Measurements from ENCODE around the gene CREB5.

The CREB5 gene

DNA sequence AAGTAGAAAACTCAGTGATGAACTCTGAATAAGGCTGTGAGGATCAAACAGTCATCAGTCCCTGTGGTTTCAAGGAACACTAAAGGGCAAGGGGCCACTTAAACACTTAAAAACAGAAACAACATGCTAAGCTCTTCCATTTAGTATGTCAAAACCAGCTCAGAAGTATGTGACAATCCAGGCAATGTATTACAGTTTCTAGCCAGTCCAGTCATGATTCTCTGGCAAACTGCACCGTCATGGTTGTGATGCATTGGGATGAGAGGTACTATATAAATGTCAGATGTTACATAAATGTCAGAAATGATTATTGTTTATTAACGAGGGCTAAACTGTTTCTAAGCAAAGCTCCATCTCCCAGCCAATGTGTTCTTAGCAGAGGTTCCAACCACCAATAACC, 4.7 kb upstream of the CREB5 start:
- no peak for DNase-seq

DNA sequence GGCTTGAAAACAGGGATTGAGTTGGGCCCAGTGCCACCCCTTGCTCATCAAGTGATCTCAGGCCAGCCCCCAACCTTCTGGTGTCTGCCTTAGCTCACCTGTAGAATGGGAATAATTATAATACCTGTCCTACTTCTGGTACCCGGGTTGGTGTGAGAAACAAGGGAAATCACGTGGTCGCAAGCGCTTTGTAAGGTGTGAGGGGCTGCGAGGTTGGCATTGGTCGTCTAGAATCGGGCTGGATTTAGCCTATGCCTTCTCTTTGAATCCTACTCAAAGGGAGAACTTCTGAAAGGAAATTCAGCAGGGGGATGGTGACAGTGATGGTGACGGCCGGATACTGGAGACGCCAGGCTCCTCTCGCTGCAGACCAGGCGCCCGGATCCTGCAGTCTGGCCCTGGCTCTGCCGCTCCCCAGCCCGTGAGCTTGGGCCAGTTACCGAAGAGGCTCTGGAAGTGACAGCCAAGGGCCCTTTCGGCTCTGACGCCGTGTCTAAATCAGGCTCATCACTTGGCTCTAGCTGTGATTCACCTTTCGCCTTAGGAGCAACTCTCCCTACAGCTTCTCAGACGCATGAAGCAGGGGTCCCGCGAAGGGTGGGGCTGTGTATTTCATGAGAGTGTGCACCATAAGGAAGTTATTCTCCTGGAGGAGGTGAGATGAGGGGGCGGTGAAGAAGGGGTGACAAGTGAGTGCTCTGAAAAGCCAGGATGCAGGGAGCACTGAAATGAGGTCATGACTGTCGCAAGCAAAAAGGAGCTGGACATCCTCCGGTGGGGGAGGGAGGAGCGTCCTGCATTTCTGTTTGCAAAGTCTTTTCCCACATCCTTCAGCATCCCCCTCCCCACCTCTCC, 4.0 kb upstream of the CREB5 start:
- DNase-seq = no peak

DNA sequence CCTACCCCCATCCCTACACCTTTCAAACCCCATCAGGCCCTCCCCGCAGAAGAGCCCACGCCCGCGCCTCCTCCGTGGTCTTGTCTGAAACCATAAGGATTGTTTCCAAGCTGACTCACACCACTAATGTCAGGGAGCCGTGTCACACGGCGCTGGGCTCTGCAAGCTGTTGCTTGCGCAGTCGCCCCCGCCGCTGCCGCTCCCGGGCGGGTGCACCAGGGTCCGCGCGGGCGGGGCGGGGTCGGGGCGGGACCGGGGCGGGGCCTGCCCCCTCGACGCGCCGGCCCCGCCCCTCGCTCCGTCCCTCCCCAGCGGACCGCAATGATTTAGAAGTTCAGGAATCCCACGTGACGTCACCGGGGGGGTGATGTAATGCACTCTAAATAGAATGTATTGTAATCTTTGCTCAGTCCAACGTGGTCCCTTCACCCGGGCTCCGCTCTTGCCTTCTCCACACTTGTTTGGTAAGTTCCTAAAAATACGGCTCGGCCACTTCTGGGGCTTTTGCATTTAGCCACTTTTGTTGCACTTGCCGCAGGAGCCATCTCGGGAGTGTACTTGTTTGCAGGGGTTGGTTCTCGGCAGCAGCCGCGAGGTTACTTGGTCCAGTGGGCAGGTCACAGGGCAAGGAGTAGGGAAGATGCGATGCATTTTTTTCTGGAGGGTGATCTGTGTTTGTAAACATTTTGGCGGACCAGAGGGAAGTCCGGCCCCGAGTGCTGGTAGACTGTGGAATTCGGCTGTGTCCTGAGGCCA, 3.2 kb upstream of the CREB5 start:
- DNase-seq = no peak

DNA sequence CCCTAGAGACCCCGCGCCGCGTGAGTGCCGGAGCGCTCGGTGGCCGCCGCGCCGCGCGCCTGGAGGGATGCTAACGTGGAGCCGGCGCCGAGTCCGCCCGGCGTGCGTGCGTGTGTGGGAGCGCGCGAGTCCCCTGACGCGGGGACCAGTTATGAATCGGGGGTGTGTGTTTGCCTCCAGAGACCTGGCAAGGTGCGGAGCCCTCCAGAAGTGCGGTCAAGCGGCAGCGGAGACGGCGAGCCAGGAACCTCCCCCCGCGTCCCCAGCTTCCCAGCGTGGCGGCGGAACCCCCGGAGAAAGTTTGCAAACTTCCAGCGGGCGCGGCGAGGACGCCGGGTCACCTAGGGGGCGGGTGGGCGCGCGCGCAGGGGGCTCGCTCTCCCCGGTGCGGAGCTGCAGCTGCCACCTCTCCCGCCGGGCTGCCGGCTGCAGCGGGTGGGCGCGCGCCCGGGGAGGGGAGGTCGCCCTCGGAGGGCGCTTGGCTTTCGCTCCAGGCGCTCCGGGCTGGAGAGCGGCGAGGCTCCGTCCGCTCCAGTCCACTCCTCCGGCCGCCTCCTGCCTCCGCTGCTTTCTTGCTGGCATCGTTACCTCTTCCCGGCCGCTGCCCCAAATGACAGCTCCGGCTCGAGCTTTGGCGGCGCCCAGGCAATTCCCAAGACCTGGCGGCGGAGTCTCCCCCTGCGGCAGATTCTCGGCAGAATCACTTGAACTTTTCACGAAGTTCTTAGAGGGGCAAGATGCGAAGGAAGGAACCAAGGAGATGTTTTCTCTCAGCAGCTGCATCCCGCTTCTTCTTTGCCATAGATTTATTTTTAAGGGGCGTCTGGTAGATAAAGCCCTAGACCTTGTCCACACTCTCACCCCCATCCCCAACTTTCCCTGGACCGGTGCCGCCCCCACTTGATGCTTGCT, 2.3 kb upstream of the CREB5 start:
- no peak for DNase-seq

DNA sequence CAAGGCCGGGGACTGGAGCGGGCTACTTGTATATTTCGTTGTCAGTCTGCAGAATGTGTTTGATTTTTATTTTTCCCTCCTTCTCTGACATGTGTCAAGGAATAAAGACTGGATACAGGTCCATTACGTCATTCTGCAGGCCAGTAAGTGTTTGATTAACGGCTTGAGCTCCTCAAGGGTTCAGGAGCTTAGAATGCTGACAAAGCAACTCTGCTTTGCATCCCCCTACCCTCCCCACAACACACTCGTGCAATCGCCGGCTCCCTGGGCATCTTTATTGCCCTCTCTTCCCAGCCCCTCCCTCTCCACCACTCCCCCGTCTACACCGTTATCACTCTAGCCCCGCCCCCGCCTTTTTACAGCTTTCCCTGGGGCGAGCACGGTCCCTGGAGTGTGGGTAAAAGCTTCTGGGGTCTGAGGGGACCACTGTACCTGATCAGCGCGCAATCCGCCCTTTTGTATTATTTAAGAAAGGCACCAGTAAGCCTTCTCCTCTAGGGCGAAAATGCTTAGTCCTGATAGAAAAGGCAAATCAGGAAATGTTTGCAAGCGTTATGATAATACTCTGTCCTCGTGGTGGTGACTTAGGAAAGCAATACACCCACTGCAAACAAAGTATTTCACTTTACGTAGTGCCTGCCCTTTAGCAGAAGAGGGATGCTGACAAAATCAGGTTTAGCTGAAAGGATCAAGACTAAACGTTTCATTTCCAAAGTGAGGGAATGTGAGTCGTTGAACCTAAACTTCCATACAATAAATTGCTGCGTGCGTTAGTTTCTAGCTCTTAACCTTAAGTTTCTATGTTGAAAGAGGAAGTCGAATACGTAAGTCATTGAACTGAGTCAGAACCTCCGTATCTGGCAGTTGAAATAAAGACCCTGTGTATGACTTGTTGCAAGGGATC, 1.4 kb upstream of the CREB5 start:
- no peak for DNase-seq

DNA sequence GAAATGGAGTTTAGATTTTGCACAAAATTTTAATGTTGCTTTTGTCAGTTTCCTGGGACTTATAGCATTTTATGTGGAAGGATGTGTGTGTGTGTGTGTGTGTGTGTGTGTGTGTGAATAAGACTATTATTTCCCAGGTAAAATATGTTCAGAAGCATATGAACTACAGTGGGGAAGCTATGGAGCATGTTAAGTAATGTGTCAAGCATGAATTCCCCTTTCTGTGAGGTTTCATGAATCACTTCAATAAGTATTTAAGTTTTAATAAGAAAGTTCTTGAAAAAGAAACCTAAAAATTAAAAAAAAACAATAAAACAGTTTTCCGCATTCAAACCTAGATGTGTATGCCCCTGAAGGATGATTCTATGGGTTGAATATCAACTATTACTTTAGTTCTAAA, 693 bp downstream of the CREB5 start:
- DNase-seq = no peak

DNA sequence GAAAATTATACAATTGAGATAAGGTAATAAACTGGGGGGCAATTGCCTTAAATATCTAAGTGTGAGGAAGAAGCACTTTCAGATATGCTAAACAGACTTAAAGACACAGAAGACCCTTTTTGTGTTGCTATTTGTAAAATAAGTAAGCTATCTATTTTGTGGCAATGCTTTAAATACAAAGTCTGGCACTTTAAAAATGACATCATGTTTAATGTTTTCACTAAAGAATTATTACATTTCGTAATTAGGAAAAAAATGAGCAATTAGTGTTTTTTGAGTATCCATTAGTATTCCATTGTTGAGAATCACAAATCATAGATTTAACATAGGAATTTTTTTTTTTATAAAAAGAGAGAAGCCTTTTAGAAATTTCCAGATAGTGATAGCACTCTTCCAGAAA, 2.1 kb downstream of the CREB5 start:
- no peak for DNase-seq

DNA sequence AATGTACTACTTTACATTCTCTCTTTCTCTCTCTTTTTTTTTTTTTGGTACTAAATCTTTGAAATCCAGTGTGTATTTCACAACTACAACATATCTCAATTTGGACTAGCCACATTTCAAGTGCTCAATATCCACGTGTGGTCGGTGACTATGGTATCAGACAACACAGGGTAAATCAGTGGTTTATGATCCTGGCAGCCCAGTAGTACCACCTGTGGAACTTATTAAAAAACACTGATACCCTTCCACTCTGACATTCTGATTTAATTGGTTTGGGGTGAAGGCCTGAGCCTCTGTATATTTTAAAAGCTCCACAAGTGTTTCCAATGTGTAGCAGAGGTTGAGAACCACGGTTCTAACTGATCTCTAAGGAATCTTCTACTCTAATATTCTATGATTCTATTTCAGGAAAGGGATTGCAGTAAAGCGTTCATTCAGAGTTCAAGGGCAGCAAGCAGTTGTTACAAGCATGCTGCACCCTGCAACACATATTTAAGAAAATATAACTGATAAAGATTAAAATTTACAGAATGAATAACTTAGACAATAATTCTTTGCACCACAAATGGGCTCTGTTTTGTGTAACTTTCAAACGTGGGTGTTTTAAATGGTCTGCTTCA, 5.1 kb downstream of the CREB5 start:
- no peak for DNase-seq

DNA sequence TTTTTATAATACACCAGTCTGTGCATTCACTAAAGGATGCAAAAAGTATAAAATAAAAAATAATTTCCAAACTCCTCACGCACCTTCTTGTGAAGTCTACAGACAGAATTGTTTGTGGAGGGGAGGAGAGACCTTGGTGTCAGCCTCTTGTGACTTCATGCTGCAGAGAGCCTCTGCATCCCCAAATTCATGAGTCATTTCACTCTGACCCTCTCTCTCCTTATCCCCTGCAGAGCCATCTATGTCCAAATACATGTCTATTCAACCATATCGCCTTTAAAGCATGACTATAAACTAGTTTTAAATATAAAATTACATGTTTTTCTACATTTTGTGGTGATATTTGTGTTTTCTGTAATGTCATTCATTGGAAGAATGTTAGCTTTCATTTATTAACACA, 6.0 kb downstream of the CREB5 start:
- DNase-seq = no peak

DNA sequence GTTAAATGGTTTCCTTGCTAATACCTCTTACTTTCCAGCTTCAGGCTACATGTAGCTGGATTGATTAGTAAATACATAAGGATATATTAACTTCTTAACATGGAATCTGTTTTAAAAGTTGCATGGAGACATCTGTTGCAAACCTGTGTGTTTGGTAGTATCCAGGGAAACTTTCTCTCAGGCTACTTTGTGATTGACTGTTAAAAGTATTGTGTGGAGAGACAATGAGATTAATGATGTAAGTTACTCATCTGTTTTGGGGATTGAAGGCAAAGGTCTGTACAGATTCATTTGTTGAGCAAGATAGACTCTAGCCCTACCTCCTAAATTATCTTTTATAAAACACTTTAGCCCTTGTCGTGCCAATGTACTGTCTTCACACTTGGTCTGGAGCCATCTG, 6.6 kb downstream of the CREB5 start:
- no peak for DNase-seq

DNA sequence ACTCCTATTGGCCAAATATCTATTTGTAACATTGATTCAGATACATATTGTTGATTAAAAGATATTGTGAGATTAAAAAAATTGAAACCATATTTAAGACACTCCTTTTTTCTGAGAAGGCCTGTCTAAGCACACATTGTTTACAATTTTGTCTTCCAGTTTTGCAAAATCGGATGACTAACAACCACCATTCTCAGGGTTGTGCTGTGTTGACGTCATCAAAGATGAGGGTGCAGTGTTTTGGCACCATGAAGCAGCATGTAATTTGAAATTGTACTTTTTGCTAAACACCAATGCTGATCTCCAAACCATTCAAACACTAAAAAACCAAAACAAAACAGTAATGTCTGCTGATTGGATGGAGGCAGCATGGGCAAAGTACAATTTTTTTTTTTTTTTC, 7.4 kb downstream of the CREB5 start:
- no peak for DNase-seq

DNA sequence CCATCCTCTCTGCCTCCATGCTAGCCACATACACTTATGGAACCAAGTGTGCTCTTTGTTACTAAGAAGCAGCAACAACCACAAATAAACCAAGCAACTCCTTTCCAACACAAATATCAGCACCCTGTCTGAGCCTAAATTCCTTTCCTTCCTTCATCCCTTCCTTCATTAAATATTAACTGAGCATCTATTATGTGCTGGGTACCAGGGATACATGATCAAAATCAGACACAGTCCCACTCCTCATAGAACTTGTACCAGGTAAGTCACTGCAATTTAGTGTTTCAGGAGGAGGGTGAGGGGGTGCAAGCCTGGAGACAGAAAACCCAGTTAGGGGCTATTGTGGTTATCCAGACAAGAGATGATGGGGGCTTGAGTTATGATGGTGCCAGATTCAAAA, 10.8 kb downstream of the CREB5 start:
- no peak for DNase-seq

DNA sequence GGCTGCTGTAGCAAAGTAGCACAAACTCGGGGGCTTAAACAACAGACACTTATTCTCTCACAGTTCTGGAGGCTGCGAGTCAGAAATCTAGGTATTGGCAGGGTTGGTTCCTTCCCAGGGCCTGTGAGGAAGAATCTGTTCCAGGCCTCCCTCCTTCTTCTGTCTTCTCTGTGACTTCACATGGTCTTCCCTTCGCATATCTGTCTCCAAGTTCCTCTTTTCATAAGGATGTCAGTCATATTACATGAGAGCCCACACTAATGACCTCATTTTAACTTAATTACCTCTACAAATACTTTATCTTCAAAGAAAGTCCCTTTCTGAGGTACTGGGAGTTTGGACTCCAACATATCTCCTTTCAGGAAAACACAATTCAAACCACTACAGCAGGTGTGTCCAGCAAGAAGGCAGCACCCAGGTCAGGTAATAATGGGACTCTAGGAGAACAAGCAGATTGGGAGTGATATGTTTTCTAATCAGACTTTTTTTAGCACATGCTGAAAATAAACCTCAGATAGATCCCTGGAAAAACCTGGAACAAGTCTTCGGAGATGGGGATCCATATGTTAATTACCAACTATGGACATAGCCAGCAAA, 11.7 kb downstream of the CREB5 start:
- DNase-seq = no peak

DNA sequence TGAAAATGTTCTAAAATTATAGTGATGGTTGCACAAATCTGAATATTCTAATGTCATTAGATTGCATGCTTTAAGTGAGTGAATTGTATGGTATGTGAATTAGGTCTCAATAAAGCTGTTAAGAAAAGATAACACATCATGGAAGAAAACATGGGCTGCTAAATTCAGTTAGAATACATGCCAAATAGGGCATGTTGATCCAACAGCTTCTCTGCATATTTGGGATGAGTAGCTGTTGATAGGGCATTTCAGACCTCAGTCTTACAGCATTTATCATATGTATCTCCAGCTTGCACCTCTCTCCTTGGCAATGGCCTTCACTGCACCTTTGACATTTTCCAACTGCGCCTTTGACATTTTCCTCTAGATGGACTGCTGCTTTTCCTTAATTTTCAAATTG, 13.2 kb downstream of the CREB5 start:
- DNase-seq = no peak

DNA sequence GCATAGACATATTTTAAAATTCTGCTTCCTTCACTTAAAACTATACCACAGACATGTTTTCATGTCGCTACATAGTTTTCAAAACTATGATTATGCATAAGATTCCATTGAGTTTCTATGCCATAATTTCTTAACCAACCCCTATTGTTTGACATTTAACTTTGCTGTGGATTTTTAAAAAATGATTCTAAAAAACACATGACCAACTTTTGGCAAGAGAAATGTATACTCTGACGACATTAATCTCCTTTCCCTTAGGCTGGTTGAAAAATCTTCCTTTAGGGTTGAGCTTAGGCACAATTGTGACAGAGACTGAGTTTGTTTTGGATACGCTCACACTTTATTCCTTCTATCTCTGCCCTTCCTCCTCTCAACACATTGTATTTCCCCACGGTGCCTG, 14.9 kb downstream of the CREB5 start:
- no peak for DNase-seq

DNA sequence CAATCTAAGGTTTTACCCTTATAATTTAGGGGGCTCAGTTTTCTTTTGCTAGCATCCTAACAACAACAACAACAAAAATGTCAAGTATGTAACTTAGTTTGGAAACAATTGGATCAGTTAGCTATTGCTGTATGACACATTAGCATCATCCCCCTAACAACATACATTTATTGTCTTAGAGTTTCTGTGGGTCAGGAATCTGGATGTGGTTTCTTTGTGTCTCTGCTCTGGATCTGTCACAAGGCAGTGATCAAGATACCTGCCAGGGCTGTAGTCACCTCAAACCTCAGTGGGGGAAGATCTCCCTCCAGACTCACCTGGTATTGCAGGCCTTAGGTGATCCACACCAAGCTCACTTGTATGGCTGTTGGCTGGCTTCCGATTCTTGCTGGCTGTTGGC, 18.3 kb downstream of the CREB5 start:
- no peak for DNase-seq

DNA sequence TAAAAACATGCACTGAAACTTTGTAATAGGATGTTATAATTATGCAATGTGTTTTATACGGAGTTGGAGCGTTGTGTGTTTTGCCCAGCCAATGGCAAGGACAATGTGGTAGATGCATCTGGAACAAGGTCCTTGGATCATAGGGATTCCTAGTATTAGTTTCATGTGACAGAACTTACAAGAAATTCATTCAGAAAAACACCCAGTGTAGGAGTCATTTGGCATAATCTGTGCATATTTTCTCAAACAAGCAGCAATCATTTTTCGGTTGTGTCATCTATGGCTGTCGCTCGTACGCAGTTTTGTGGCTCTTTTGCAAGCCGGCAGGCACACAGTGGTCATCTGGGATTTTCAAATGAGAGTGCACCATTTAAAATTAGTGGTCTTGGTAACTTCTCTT, 19.8 kb downstream of the CREB5 start:
- DNase-seq = no peak

DNA sequence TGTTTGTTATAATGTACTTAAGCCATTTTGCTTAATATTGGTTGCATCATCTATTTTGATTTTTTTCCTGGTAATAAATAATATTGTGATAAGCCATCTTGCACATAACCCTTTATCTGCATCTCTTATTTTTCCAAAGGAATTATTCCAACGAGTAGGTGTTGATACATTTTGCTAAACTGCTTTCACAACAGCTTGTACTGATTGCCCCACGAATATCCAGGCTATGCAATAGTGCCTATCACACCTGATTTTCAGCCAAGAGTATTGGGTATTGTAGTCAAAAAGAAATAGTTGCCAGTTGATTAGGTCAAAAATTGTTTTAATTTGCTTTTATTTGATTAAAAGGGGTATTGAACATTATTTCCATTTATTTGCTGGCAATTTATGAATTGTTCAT, 20.7 kb downstream of the CREB5 start:
- no peak for DNase-seq

DNA sequence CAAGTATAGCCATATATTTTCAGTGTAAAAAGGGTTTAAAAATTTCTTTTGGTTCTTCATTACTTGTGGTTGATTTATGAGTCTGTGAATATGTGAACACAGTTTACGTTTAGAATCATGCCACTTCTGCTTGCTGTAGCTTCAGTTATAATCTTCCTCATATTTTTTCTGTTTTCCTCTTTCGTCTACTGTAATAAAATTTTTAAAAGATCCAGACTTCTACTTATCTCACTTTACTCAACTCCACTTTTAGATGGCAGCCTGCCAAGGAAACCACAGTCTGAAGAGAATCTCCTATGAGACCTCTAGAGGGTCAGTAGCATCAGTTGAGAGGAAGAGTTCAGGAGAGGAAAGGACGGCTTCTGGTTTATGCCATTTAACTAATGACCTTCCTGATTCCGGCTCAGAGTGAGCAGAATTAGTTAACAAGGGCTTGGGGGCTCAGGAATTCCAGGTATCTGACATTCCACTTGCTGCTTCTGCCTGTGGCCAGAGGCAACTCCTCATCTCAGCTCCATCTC, 21.4 kb downstream of the CREB5 start:
- DNase-seq = no peak

DNA sequence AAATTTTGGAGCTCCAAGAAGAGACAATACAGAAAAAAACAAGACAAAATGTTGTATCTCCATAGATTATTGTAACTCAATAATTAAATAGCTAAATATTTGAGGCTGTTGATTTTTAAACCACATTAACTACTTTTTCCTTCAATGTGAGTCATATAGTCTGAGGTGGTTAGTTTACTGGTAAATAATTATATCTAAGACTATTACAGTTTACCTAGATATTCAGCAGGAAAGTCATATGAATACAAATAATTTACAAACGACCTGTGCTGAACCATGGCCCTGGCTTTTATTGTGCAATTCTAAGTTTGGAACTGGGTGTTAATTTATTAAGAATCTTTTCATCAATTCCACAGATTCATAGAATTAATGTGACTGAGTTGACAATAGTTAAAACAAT, 22.2 kb downstream of the CREB5 start:
- DNase-seq = no peak

DNA sequence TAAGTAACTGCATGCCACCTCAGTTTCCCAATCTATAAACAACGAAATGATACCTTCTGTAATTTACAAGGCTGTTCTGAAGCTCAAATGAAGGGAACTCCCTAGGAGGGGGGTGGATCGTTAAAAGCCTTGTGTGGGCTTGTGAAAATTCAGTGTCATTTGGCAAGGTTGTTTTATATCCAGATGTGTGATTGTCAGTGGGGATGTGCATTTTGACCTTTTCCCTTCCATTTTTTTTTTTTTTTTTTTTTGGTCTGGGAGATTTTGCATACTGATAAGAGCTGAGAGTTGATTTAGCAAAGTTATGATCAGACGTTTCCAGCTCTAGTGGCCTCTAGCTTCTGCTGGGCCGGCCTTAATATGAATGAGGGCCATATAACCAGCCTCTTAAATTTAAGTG, 22.8 kb downstream of the CREB5 start:
- no peak for DNase-seq
